Skin epidermis (tissue), 12 donors: ENCODE results near the gene RARB.

Experiments used
- H3K27ac ChIP-seq, 21 experiments: fragments of 200-600 bp; sonication (generic) in 11 of 21; one replicate each; pipeline ENCODE4 v1.5.0; 2020; ENCODE audit warnings: mild to moderate bottlenecking in 3 of 21, inconsistent platforms in 2 of 21, moderate library complexity in 2 of 21
- H3K4me3 ChIP-seq, 7 experiments: fragments of 200-600 bp; sonication (generic) in 2 of 7; one replicate each; pipeline ENCODE4 v1.5.0; 2020; ENCODE audit warnings: inconsistent platforms in 2 of 7, mild to moderate bottlenecking in 2 of 7, moderate library complexity in 1 of 7

Gene RARB

GRCh38 chr3:25567388-25567787 is 139.3 kb downstream of the RARB start:
- Histone ChIP-seq H3K4me3 (no peak overlapping the region), H3K27ac (no peak overlapping the region)

GRCh38 chr3:25567806-25568524 is 139.9 kb downstream of the RARB start:
- no peak overlapping the region for H3K4me3 ChIP-seq
- H3K27ac ChIP-seq = no peak overlapping the region

GRCh38 chr3:25568525-25569078 is 140.5 kb downstream of the RARB start:
- Histone ChIP-seq H3K4me3 (no peak overlapping the region), H3K27ac (no peak overlapping the region)

- no peak overlapping the region for H3K4me3 ChIP-seq
- H3K27ac ChIP-seq = no peak overlapping the region
Measured at GRCh38 chr3:25571285-25571684, 143.2 kb downstream of the RARB start.

GRCh38 chr3:25572336-25572735 is 144.3 kb downstream of the RARB start:
- H3K4me3 ChIP-seq = no peak overlapping the region
- no peak overlapping the region for H3K27ac ChIP-seq

- no peak overlapping the region for H3K4me3 ChIP-seq
- H3K27ac ChIP-seq = peak overlapping the region in 2 of 21 experiments; percentile 2 to 63
Measured at GRCh38 chr3:25572919-25573385, 144.9 kb downstream of the RARB start.

GRCh38 chr3:25573386-25574171 is 145.5 kb downstream of the RARB start:
- H3K4me3 ChIP-seq = no peak overlapping the region
- H3K27ac ChIP-seq = peak overlapping the region in 2 of 21 experiments; percentile 2 to 63

GRCh38 chr3:25574172-25574765 is 146.2 kb downstream of the RARB start:
- peak overlapping the region in 1 of 21 experiments; percentile 24 for H3K27ac ChIP-seq
- H3K4me3 ChIP-seq = no peak overlapping the region

GRCh38 chr3:25575001-25575400 is 146.9 kb downstream of the RARB start:
- H3K27ac ChIP-seq = no peak overlapping the region

GRCh38 chr3:25576146-25576545 is 148.1 kb downstream of the RARB start:
- Histone ChIP-seq H3K27ac (no peak overlapping the region), H3K4me3 (no peak overlapping the region)

More at GRCh38 chr3:25575001-25575400, 146.9 kb downstream of the RARB start:
- no peak overlapping the region for H3K4me3 ChIP-seq

GRCh38 chr3:25576831-25577454 is 148.9 kb downstream of the RARB start:
- no peak overlapping the region for H3K4me3 ChIP-seq
- no peak overlapping the region for H3K27ac ChIP-seq

- no peak overlapping the region for H3K4me3 ChIP-seq
- H3K27ac ChIP-seq = no peak overlapping the region
Measured at GRCh38 chr3:25578059-25578458, 150.0 kb downstream of the RARB start.

GRCh38 chr3:25580534-25580933 is 152.5 kb downstream of the RARB start:
- Histone ChIP-seq H3K27ac (no peak overlapping the region), H3K4me3 (no peak overlapping the region)

GRCh38 chr3:25581335-25581734 is 153.3 kb downstream of the RARB start:
- H3K4me3 ChIP-seq = no peak overlapping the region
- H3K27ac ChIP-seq = no peak overlapping the region

GRCh38 chr3:25581823-25582222 is 153.8 kb downstream of the RARB start:
- H3K4me3 ChIP-seq = no peak overlapping the region
- no peak overlapping the region for H3K27ac ChIP-seq

GRCh38 chr3:25582242-25582641 is 154.2 kb downstream of the RARB start:
- Histone ChIP-seq H3K4me3 (no peak overlapping the region), H3K27ac (no peak overlapping the region)

- no peak overlapping the region for H3K4me3 ChIP-seq
- H3K27ac ChIP-seq = no peak overlapping the region
Measured at GRCh38 chr3:25583343-25583742, 155.3 kb downstream of the RARB start.

- Histone ChIP-seq H3K4me3 (no peak overlapping the region), H3K27ac (no peak overlapping the region)
Measured at GRCh38 chr3:25584011-25584789, 156.1 kb downstream of the RARB start.
